ENCODE data around the gene SPATA9. TPM values are rescaled to one million over a fixed set of nuclear protein-coding genes. Genes with fewer than 3 reads are reported as not detected.
A peak's percentile ranks its signal among the peaks of the same experiment; 100 is the strongest.

The SPATA9 gene
- total and polyA plus RNA-seq, 9 of the 15 experiments (the other 6 are each of a cell fraction or from before 2014, with no cell fraction given) = 0.16 to 5.5 (median 0.39) TPM; not detected in 3

GRCh38 chr5:95647886-95648860, 34.6 kb downstream of the SPATA9 start (continued):
- TF ChIP-seq RREB1 (CRISPR knock-in tag; IDR thresholded peaks at IDR 0.05) (no peak), POLR3A (IDR thresholded peaks at IDR 0.05; ENCODE audit: borderline replicate concordance, extremely low read depth, insufficient read depth, insufficient read length) (no peak), EP400 (IDR thresholded peaks at IDR 0.05) (0 out of 2 replicates have a peak, but pooled peaks have one; percentile 55), NFE2L1 (tag; IDR thresholded peaks at IDR 0.05; ENCODE audit: borderline replicate concordance, low read depth) (0 out of 2 replicates have a peak, but pooled peaks have one; percentile 19), PRMT5 (CRISPR knock-in tag; IDR thresholded peaks at IDR 0.05) (no peak), RCOR1 (IDR thresholded peaks at IDR 0.05; ENCODE audit: borderline replicate concordance in 1 of 2, low read depth in 2 of 2, low read length in 2 of 2) (peak in 1 of 2 experiments; percentile 45; a peak in 1 of 4 replicates), FOXM1 (IDR thresholded peaks at IDR 0.05; ENCODE audit: low read depth) (no peak), FOXM1 (CRISPR knock-in tag; IDR thresholded peaks at IDR 0.05; ENCODE audit: low read depth) (no peak), ELF2 (CRISPR knock-in tag; IDR thresholded peaks at IDR 0.05) (no peak), CEBPB (tag; IDR thresholded peaks at IDR 0.05) (peak; percentile 34), RFX1 (IDR thresholded peaks at IDR 0.05) (no peak), ZBTB43 (CRISPR knock-in tag; IDR thresholded peaks at IDR 0.05) (no peak), PBX2 (CRISPR knock-in tag; IDR thresholded peaks at IDR 0.05; ENCODE audit: low read depth) (no peak), PBX2 (tag; conservative IDR thresholded peaks at IDR 0.05; ENCODE audit: low read depth) (peak; percentile 71; the same call in 1 of the 2 replicates), EWSR1 (IDR thresholded peaks at IDR 0.05; ENCODE audit: borderline replicate concordance, low read depth, partially characterized antibody) (no peak), MAZ (CRISPR knock-in tag; conservative IDR thresholded peaks at IDR 0.05 in 1 of 2, IDR thresholded peaks at IDR 0.05 in 1 of 2) (0 out of 4 replicates have a peak, but pooled peaks of 1 of the 2 experiments have one; percentile 18)
